ENCODE data around the gene LTBP3. TPM values are rescaled to one million over a fixed set of nuclear protein-coding genes. Genes with fewer than 3 reads are reported as not detected.

The LTBP3 gene
- polyA plus RNA-seq, 1 donor from 2014 or later: 4.6 TPM

GRCh38 chr11:65502555-65503367, 55.4 kb downstream of the LTBP3 start:
- Histone ChIP-seq H3K27me3 (ENCODE audit: insufficient read depth, low read depth, low read length) (no peaks in the 10 kb centered on the region), H2AFZ (ENCODE audit: low read depth, low read length) (no peak overlapping the region), H4K20me1 (ENCODE audit: insufficient read depth) (peaks cover 81% of the 10 kb centered on the region), H3K9ac (ENCODE audit: low read length) (peak overlapping the region; percentile 99), H3K27ac (ENCODE audit: low read length) (peak overlapping the region; percentile 100), H3K4me3 (ENCODE audit: low read length) (peak overlapping the region; percentile 78), H3F3A (ENCODE audit: insufficient read depth, low read length, poor library complexity, severe bottlenecking) (peaks cover 23% of the 10 kb centered on the region), H3K36me3 (ENCODE audit: insufficient read depth, low read length) (peaks cover 57% of the 10 kb centered on the region), H3K4me2 (ENCODE audit: low read length) (no peak overlapping the region), H3K79me2 (replicated peaks; ENCODE audit: insufficient read depth, low read length) (peaks cover 98% of the 10 kb centered on the region), H3K9me2 (ENCODE audit: insufficient read depth, low read length) (no peaks in the 10 kb centered on the region), H3K9me3 (ENCODE audit: low read length) (no peaks in the 10 kb centered on the region)
- TF ChIP-seq EZH2 (IDR thresholded peaks at IDR 0.05; ENCODE audit: borderline replicate concordance, insufficient read depth, low read length, poor library complexity, severe bottlenecking) (no peak), RAD21 (conservative IDR thresholded peaks at IDR 0.05) (no peak), MXI1 (conservative IDR thresholded peaks at IDR 0.05; ENCODE audit: poor library complexity, severe bottlenecking) (no peak), CTCF (IDR thresholded peaks at IDR 0.05; ENCODE audit: poor library complexity, severe bottlenecking) (no peak), POLR2AphosphoS5 (IDR thresholded peaks at IDR 0.05) (peak; percentile 71), REST (IDR thresholded peaks at IDR 0.05; ENCODE audit: borderline replicate concordance) (peak; percentile 77), EP300 (conservative IDR thresholded peaks at IDR 0.05; ENCODE audit: poor library complexity, severe bottlenecking) (no peak), SMC3 (conservative IDR thresholded peaks at IDR 0.05; ENCODE audit: poor library complexity) (no peak), TAF1 (IDR thresholded peaks at IDR 0.05; ENCODE audit: low read depth) (no peak)

GRCh38 chr11:65502274-65502554, 55.9 kb downstream of the LTBP3 start:
- no peaks in the 10 kb centered on the region for H3K27me3 ChIP-seq (ENCODE audit: insufficient read depth, low read depth, low read length)
- H3K4me2 ChIP-seq (ENCODE audit: low read length): no peak overlapping the region
- peak overlapping the region; percentile 99 for H3K9ac ChIP-seq (ENCODE audit: low read length)
- H3K27ac ChIP-seq (ENCODE audit: low read length): peak overlapping the region; percentile 100
- peaks cover 94% of the 10 kb centered on the region for H3K79me2 ChIP-seq (replicated peaks; ENCODE audit: insufficient read depth, low read length)
- no peaks in the 10 kb centered on the region for H3K9me2 ChIP-seq (ENCODE audit: insufficient read depth, low read length)
- peak overlapping the region; percentile 78 for H3K4me3 ChIP-seq (ENCODE audit: low read length)
- peaks cover 23% of the 10 kb centered on the region for H3F3A ChIP-seq (ENCODE audit: insufficient read depth, low read length, poor library complexity, severe bottlenecking)
- no peaks in the 10 kb centered on the region for H3K9me3 ChIP-seq (ENCODE audit: low read length)
- H4K20me1 ChIP-seq (ENCODE audit: insufficient read depth): peaks cover 75% of the 10 kb centered on the region
- peaks cover 52% of the 10 kb centered on the region for H3K36me3 ChIP-seq (ENCODE audit: insufficient read depth, low read length)
- H2AFZ ChIP-seq (ENCODE audit: low read depth, low read length): no peak overlapping the region
- TF ChIP-seq CTCF (IDR thresholded peaks at IDR 0.05; ENCODE audit: poor library complexity, severe bottlenecking) (no peak), REST (IDR thresholded peaks at IDR 0.05; ENCODE audit: borderline replicate concordance) (no peak), TAF1 (IDR thresholded peaks at IDR 0.05; ENCODE audit: low read depth) (no peak), MXI1 (conservative IDR thresholded peaks at IDR 0.05; ENCODE audit: poor library complexity, severe bottlenecking) (no peak), SMC3 (conservative IDR thresholded peaks at IDR 0.05; ENCODE audit: poor library complexity) (no peak), EP300 (conservative IDR thresholded peaks at IDR 0.05; ENCODE audit: poor library complexity, severe bottlenecking) (no peak), POLR2AphosphoS5 (IDR thresholded peaks at IDR 0.05) (no peak), EZH2 (IDR thresholded peaks at IDR 0.05; ENCODE audit: borderline replicate concordance, insufficient read depth, low read length, poor library complexity, severe bottlenecking) (no peak), RAD21 (conservative IDR thresholded peaks at IDR 0.05) (no peak)

All from neural cell (in vitro differentiated cells).